ENCODE results near the gene VAT1. TPM values are rescaled to one million over a fixed set of nuclear protein-coding genes. Genes with fewer than 3 reads are reported as not detected.
"Not testable (repeated sequence)": the region's sequence is repeated elsewhere in the genome, so short reads cannot be mapped to it uniquely, and the experiment has no call there.

Gene VAT1
- total RNA-seq, 1 donor from 2014 or later: 115 TPM

DNA sequence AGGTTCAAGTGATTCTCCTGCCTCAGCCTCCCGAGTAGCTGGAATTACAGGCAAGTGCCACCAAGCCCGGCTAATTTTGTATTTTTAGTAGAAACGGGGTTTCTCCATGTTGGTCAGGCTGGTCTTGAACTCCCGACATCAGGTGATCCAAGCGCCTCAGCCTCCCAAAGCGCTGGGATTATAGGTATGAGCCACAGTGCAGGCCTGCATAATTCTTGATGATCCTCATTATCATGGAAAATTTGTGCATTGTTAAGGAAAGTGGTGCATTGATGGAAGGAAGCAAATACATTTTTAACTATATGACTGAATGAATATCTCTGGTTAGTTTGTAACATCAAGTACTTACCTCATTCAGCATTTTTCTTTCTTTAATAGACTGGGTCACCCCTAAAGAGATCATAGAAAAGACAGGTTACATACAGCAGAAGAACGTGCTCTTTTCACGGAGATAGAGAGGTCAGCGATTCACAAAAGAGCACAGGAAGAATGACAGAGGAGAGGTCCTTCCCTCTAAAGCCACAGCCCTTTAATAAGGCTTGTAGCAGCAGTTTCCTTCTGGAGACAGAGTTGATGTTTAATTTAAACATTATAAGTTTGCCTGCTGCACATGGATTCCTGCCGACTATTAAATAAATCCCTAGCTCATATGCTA, 40.9 kb upstream of the VAT1 start:
- TF ChIP-seq, protein P1, sequence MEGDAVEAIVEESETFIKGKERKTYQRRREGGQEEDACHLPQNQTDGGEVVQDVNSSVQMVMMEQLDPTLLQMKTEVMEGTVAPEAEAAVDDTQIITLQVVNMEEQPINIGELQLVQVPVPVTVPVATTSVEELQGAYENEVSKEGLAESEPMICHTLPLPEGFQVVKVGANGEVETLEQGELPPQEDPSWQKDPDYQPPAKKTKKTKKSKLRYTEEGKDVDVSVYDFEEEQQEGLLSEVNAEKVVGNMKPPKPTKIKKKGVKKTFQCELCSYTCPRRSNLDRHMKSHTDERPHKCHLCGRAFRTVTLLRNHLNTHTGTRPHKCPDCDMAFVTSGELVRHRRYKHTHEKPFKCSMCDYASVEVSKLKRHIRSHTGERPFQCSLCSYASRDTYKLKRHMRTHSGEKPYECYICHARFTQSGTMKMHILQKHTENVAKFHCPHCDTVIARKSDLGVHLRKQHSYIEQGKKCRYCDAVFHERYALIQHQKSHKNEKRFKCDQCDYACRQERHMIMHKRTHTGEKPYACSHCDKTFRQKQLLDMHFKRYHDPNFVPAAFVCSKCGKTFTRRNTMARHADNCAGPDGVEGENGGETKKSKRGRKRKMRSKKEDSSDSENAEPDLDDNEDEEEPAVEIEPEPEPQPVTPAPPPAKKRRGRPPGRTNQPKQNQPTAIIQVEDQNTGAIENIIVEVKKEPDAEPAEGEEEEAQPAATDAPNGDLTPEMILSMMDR (conservative IDR thresholded peaks at IDR 0.05): no peak
- no peak for DNase-seq (ENCODE audit: low read depth, low spot score)
- no peak overlapping the region for H3K4me3 Mint-ChIP-seq
- no peak overlapping the region for H3K27ac Mint-ChIP-seq (ENCODE audit: unreplicated experiment)
- no peaks in the 10 kb centered on the region for H3K9me3 Mint-ChIP-seq
- peaks cover 4% of the 10 kb centered on the region for H3K4me1 Mint-ChIP-seq
- no peaks in the 10 kb centered on the region for H3K27me3 Mint-ChIP-seq (ENCODE audit: low read depth)
- H3K36me3 Mint-ChIP-seq (ENCODE audit: low read depth): peaks cover 3% of the 10 kb centered on the region

DNA sequence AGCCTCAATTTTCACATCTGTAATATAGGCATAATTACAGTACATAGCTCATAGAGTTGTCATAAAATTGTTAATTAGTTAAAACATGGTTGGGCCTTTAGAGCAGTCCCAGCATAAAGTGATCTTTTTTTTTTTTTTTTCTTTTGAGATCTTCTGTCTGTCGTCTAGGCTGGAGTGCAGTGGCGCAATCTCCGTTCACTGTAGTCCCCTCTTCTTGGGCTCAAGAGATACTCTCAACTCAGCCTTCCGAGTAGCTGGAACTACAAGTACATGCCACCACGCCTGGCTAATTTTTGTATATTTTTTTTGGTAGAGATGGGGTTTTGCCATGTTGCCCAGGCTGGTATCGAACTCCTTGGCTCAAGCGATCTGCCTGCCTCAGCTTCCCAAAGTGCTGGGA, 33.9 kb upstream of the VAT1 start:
- Mint-ChIP-seq H3K36me3 (ENCODE audit: low read depth) (peaks cover 9% of the 10 kb centered on the region), H3K4me1 (no peaks in the 10 kb centered on the region), H3K9me3 (no peaks in the 10 kb centered on the region), H3K4me3 (no peak overlapping the region), H3K27me3 (ENCODE audit: low read depth) (no peaks in the 10 kb centered on the region), H3K27ac (ENCODE audit: unreplicated experiment) (no peak overlapping the region)
- DNase-seq (ENCODE audit: low read depth, low spot score): no peak
- TF ChIP-seq, protein P1 (conservative IDR thresholded peaks at IDR 0.05): no peak

DNA sequence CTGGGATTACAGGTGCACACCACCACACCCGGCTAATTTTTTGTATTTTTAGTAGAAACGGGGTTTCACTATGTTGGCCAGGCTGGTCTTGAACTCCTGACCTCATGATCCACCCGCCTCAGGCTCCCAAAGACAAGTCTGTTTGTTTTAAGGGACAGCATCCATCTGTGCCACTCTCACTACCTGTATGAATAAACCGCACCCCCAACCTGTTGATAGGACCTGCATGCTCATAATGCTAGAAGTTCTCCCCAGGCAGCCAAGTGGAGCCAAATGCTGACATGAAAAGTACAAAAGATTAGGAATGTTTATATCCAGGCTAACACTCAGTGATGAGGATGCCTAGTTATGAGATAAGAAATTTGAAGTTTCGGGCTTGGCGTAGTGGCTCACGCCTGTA, 30.8 kb upstream of the VAT1 start:
- not testable (repeated sequence) for H3K4me1 Mint-ChIP-seq; H3K9me3 Mint-ChIP-seq; H3K27me3 Mint-ChIP-seq (ENCODE audit: low read depth); DNase-seq (ENCODE audit: low read depth, low spot score); H3K36me3 Mint-ChIP-seq (ENCODE audit: low read depth); H3K4me3 Mint-ChIP-seq
- peak overlapping the region; percentile 27 for H3K27ac Mint-ChIP-seq (ENCODE audit: unreplicated experiment)

DNA sequence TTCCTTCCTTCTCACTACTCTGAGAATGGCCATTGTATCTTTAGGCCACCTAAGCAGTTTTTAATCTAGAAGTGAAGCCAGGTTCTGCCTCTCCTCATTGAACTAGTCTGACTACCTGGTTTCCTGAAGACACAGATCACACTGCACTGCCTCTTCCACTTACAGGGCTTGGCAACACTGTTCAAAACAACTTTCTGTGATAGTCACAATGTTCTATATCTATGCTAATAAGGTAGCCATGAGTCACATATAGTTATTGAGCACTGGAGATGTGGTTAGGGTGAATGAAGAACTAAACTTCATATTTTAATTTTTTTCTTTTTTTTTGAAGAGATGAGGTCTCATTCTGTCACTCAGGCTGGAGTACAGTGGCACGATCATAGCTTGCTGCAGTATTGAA, 29.8 kb upstream of the VAT1 start:
- Mint-ChIP-seq H3K4me1 (no peaks in the 10 kb centered on the region), H3K4me3 (no peak overlapping the region), H3K9me3 (no peaks in the 10 kb centered on the region), H3K27ac (ENCODE audit: unreplicated experiment) (no peak overlapping the region), H3K36me3 (ENCODE audit: low read depth) (peaks cover 5% of the 10 kb centered on the region), H3K27me3 (ENCODE audit: low read depth) (no peaks in the 10 kb centered on the region)
- no peak for DNase-seq (ENCODE audit: low read depth, low spot score)
- TF ChIP-seq, protein P1 (conservative IDR thresholded peaks at IDR 0.05): no peak

DNA sequence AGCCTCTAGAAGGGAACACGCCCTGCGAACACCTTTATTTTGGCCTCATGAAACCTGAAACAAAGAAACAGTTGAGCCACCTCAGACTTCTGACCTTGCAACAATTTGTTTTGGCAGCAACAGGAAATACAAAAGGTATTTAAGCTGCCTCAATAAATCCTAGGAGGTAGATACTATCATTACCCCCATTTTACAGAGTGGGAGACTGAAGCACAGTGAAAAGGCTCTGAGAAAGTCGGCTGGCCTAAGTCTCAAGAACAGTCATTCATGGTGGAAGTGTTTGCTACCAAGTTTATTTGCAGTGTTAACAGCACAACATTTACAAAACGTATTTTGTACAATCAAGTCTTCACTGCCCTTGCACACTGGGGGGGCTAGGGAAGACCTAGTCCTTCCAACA, 21.8 kb upstream of the VAT1 start:
- Mint-ChIP-seq H3K4me3 (no peak overlapping the region), H3K36me3 (ENCODE audit: low read depth) (no peaks in the 10 kb centered on the region), H3K27me3 (ENCODE audit: low read depth) (no peaks in the 10 kb centered on the region), H3K27ac (ENCODE audit: unreplicated experiment) (no peak overlapping the region), H3K4me1 (peaks cover 26% of the 10 kb centered on the region), H3K9me3 (no peaks in the 10 kb centered on the region)
- no peak for DNase-seq (ENCODE audit: low read depth, low spot score)
- TF ChIP-seq, protein P1 (conservative IDR thresholded peaks at IDR 0.05): no peak

DNA sequence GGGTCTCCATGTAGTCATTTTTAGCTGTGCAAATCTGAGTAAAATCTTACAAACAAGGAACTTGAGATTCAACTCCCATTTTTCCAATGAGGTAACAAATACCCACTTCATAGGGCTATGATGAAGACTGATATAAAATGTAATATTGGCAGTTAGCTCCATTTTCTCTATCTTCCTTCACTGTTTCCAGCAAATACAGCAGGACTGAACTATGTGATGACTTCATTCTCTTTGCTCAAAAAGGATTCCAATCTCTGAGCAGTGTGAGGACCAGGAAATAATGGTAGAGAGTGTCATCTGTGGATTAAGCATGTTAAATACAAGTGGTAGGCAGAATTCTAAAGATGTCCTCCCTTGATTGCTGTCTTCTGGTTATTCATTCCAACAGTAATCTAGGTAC, 21.1 kb upstream of the VAT1 start:
- H3K27ac Mint-ChIP-seq (ENCODE audit: unreplicated experiment): no peak overlapping the region
- H3K4me3 Mint-ChIP-seq: no peak overlapping the region

More for the DNA sequence above, 21.1 kb upstream of the VAT1 start:
- no peaks in the 10 kb centered on the region for H3K9me3 Mint-ChIP-seq
- H3K27me3 Mint-ChIP-seq (ENCODE audit: low read depth): no peaks in the 10 kb centered on the region
- H3K4me1 Mint-ChIP-seq: peaks cover 28% of the 10 kb centered on the region
- H3K36me3 Mint-ChIP-seq (ENCODE audit: low read depth): no peaks in the 10 kb centered on the region
- TF ChIP-seq, protein P1 (conservative IDR thresholded peaks at IDR 0.05): no peak
- no peak for DNase-seq (ENCODE audit: low read depth, low spot score)

All from neural crest cell (in vitro differentiated cells).